ENCODE measurements around the gene ZC3H6.
A peak's percentile ranks its signal among the peaks of the same experiment; 100 is the strongest.
"Not testable (repeated sequence)": the region's sequence is repeated elsewhere in the genome, so short reads cannot be mapped to it uniquely, and the experiment has no call there.

The ZC3H6 gene

DNA sequence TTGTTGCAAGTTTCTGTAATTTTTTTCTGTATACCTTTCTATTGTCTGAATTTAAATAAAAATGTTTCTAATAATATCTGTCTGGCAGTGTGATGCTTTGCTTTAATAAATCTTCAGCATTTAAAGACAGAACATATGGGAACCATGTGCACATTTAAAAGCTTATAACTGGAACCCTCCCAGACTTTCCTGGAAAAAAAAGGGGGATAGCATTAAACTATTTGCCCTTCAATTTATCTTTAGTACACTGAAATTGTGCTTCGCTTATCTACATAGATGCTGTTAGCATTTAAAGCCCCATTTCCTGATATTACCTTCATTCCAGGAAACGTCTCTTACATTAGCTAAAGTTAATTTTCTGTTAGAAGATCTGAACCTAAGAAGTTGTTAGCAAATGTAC is 64.6 kb downstream of the ZC3H6 start:
- TF ChIP-seq, protein P1, sequence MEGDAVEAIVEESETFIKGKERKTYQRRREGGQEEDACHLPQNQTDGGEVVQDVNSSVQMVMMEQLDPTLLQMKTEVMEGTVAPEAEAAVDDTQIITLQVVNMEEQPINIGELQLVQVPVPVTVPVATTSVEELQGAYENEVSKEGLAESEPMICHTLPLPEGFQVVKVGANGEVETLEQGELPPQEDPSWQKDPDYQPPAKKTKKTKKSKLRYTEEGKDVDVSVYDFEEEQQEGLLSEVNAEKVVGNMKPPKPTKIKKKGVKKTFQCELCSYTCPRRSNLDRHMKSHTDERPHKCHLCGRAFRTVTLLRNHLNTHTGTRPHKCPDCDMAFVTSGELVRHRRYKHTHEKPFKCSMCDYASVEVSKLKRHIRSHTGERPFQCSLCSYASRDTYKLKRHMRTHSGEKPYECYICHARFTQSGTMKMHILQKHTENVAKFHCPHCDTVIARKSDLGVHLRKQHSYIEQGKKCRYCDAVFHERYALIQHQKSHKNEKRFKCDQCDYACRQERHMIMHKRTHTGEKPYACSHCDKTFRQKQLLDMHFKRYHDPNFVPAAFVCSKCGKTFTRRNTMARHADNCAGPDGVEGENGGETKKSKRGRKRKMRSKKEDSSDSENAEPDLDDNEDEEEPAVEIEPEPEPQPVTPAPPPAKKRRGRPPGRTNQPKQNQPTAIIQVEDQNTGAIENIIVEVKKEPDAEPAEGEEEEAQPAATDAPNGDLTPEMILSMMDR (IDR thresholded peaks at IDR 0.05; ENCODE audit: extremely low read depth, insufficient read depth, missing control alignments) = no peak
- in situ Hi-C loops (cut with MboI; ENCODE audit: low pct_unique_long_range_greater_than_20kb, low sequenced_read_pairs, unreplicated experiment) = no loop called here
- no peak for DNase-seq (ENCODE audit: low spot score)

- TF ChIP-seq, protein P1 (IDR thresholded peaks at IDR 0.05; ENCODE audit: extremely low read depth, insufficient read depth, missing control alignments) = no peak
- DNase-seq (ENCODE audit: low spot score) = no peak
- in situ Hi-C loops (cut with MboI; ENCODE audit: low pct_unique_long_range_greater_than_20kb, low sequenced_read_pairs, unreplicated experiment) = no loop called here
Measured at GRCh38 chr2:112340475-112341267, 65.3 kb downstream of the ZC3H6 start.

GRCh38 chr2:112342067-112342550 is 66.7 kb downstream of the ZC3H6 start:
- TF ChIP-seq, protein P1 (IDR thresholded peaks at IDR 0.05; ENCODE audit: extremely low read depth, insufficient read depth, missing control alignments) = no peak
- in situ Hi-C loops (cut with MboI; ENCODE audit: low pct_unique_long_range_greater_than_20kb, low sequenced_read_pairs, unreplicated experiment) = no loop called here
- DNase-seq (ENCODE audit: low spot score) = no peak

DNA sequence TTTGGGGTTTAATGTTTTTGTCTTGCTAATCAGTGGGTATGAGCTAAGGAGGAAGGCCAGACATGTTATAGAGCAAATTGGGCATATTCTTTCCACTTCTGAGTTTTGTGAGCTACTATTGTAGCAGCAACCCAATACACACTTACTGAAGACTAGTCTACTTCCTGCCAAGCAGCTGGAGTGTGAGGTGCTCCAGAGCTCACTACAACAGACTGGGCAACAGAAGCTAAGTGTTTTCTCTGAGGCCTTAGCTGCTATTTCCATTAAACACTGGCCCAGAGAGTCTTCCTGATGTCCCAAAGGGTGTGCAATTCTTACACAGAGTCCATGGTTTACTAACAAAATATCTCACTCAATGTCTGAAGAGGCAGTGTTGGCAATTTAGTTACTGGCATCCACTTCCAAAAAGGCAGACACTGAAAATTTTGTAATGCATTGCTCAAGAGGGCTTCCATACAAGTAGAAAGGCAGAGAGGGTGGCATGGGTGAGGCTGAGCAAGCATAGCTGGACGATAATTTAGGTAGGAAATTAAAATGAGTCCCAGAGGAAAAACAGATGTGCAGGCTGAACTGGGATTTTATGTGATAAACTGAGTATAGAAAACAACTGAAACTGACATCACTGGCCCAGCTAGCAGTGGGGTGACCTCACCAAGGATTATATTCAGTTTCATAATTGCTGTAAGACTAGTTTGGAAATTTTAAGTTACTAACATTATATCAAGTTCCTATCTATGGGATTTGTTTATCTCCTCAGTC is 68.6 kb downstream of the ZC3H6 start:
- DNase-seq (ENCODE audit: low spot score) = peak; percentile 41
- in situ Hi-C loops (cut with MboI; ENCODE audit: low pct_unique_long_range_greater_than_20kb, low sequenced_read_pairs, unreplicated experiment) = no loop called here

DNA sequence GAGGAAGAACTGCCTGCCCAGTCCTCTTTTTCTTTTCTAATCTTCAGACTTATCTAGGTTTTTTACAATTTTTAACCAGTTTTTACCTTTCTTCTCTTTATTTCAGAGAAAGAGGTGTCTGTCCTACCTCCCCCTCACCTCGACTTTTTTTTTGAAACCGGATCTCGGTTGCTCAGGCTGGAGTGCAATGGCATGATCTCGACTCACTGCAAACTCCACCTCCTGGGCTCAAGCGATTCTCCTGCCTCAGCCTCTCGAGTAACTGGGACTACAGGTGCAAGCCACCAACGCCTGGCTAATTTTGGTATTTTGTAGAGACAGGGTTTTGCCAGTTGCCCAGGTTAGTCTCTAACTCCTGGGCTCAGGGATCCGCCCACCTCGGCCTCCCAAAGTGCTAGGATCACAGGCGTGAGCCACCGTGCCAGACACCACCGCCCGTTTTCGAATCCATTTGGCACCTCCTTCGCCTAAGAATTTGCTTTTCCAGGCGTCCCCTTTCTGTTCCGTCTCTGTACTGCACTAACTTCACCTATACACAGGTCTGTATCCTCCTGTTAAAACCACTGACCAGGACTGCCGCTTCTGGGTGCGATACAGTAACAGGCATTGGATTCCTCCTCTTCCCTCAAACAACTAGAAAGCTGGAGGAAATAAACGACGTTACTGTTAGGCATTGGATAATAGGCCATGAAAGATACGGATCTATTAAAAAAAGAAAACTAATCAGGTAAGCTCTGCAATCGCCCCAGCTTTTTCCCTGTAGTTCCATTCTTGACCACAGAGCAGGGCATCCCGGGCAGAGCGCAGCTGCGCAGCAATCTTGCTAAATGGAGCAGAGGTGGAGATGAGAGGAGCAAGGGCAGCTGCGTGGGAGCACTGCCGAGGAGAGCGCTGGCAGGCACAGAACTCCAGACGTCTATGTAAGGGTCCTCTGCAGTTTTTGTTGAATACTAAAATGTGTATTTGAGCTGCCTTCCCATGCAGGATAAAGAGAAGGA is 69.9 kb downstream of the ZC3H6 start:
- DNase-seq (ENCODE audit: low spot score) = no peak
- in situ Hi-C loops (cut with MboI; ENCODE audit: low pct_unique_long_range_greater_than_20kb, low sequenced_read_pairs, unreplicated experiment) = no loop called here
- TF ChIP-seq, protein P1 (IDR thresholded peaks at IDR 0.05; ENCODE audit: extremely low read depth, insufficient read depth, missing control alignments) = no peak

More for the DNA sequence above, 68.6 kb downstream of the ZC3H6 start:
- TF ChIP-seq, protein P1 (IDR thresholded peaks at IDR 0.05; ENCODE audit: extremely low read depth, insufficient read depth, missing control alignments) = no peak

- DNase-seq (ENCODE audit: low spot score); in situ Hi-C loops (cut with MboI; ENCODE audit: low pct_unique_long_range_greater_than_20kb, low sequenced_read_pairs, unreplicated experiment): not testable (repeated sequence)
Measured at GRCh38 chr2:112352292-112352691, 76.9 kb downstream of the ZC3H6 start.

- DNase-seq (ENCODE audit: low spot score); in situ Hi-C loops (cut with MboI; ENCODE audit: low pct_unique_long_range_greater_than_20kb, low sequenced_read_pairs, unreplicated experiment): not testable (repeated sequence)
Measured at GRCh38 chr2:112352809-112353603, 77.6 kb downstream of the ZC3H6 start.

- in situ Hi-C loops (cut with MboI; ENCODE audit: low pct_unique_long_range_greater_than_20kb, low sequenced_read_pairs, unreplicated experiment); DNase-seq (ENCODE audit: low spot score): not testable (repeated sequence)
Measured at GRCh38 chr2:112354335-112354734, 78.9 kb downstream of the ZC3H6 start.

DNA sequence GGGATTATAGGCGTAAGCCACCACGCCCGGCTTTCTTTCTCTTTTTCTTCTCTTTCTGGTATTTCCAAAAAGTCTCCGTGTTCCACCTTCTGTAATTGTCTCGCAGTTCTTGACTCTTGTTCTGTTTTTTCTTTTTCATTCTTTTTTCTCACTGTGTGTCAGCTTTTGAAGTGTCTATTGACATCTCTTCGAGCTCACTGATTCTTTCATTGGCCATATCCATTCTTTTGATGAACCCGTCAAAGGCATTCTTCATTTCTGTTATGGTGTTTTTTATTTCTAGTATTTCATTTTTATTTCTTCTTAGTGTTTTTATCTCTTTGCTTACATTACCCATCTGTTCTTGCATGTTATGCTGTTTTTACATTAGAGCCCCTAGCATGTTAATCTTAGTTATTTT is 84.7 kb downstream of the ZC3H6 start:
- in situ Hi-C loops (cut with MboI; ENCODE audit: low pct_unique_long_range_greater_than_20kb, low sequenced_read_pairs, unreplicated experiment); DNase-seq (ENCODE audit: low spot score): not testable (repeated sequence)

Data from GM13977 (cell line).